Lung (tissue), 12 donors: ENCODE data around the gene ARMH1. TPM values are rescaled to one million over a fixed set of nuclear protein-coding genes. Genes with fewer than 3 reads are reported as not detected.

Experiments
- ATAC-seq: fragments of 200-7000 bp; cut with Tn5 transposase; one replicate; pipeline ENCODE4 v1.9.1; 2020; ENCODE audit warnings: moderate number of reproducible peaks; ENCODE audit not compliant: insufficient read depth, low FRiP score
- DNase-seq, 3 donors: peaks; one replicate each; pipeline ENCODE4 v3.0.0-alpha.2; 2013 to 2017
- H3K27ac ChIP-seq, 2 donors: one replicate each; pipeline ENCODE4 v1.5.1; 2013; ENCODE audit warnings: mild to moderate bottlenecking in 2 of 2, moderate library complexity in 2 of 2, control low read depth in 1 of 2, inconsistent platforms in 1 of 2, low read depth in 1 of 2, low read length in 1 of 2
- H3K27me3 ChIP-seq, 3 donors: one replicate each; pipeline ENCODE4 v1.5.1; 2013; ENCODE audit warnings: low read length in 2 of 3; ENCODE audit not compliant: control insufficient read depth in 3 of 3, insufficient read depth in 3 of 3
- H3K36me3 ChIP-seq, 4 donors: one replicate each; pipeline ENCODE4 v1.5.1; 2013; ENCODE audit warnings: low read length in 4 of 4, mild to moderate bottlenecking in 1 of 4, moderate library complexity in 1 of 4; ENCODE audit not compliant: control insufficient read depth in 4 of 4, insufficient read depth in 4 of 4
- H3K4me1 ChIP-seq, 5 donors: one replicate each; pipeline ENCODE4 v1.5.1; 2013; ENCODE audit warnings: low read length in 5 of 5, mild to moderate bottlenecking in 2 of 5, moderate library complexity in 1 of 5; ENCODE audit not compliant: control insufficient read depth in 5 of 5, insufficient read depth in 5 of 5
- H3K4me3 ChIP-seq: one replicate; pipeline ENCODE4 v1.5.1; 2013; ENCODE audit warnings: mild to moderate bottlenecking, control low read depth, moderate library complexity
- H3K9ac ChIP-seq, 2 donors: one replicate each; pipeline ENCODE4 v1.5.1; 2013; ENCODE audit warnings: low read length in 2 of 2, control low read depth in 1 of 2; ENCODE audit not compliant: insufficient read depth in 1 of 2
- H3K9me3 ChIP-seq, 4 donors: one replicate each; pipeline ENCODE4 v1.5.1; 2013; ENCODE audit warnings: low read length in 3 of 4, mild to moderate bottlenecking in 1 of 4, moderate library complexity in 1 of 4; ENCODE audit not compliant: control insufficient read depth in 4 of 4, insufficient read depth in 3 of 4
- CTCF ChIP-seq: IDR thresholded peaks from 2 replicates; pipeline ENCODE4 v1.5.1; 2012; ENCODE audit warnings: mild to moderate bottlenecking; ENCODE audit errors: control extremely low read depth, extremely low read depth
- WGBS, 2 donors: extraction: QIAGEN DNeasy Blood & Tissue Kit; methylation state at CpG; one replicate each; pipeline ENCODE4 v1.1.7; 2013; 5-methylcytosine and 5-hydroxymethylcytosine counted together
- polyA plus RNA-seq, 2 donors: library from polyadenylated mRNA; stranded (reverse); fragments of 200-250 nt; gene quantifications; one replicate each; pipeline ENCODE4 v1.2.1, GENCODE V29; 2013
- total RNA-seq, 2 donors: library from RNA; depleted of rRNA in 1 of 2; stranded (reverse); fragments of >200 nt in 1 of 2; gene quantifications; one replicate each; pipeline ENCODE4 v1.2.1, GENCODE V29; 2014 to 2021
- donor health status: control.
- donor health status: control.
- donor health status: Bipolar disorder and iron deficiency.
- donor health status: healthy.
- donor health status: DM: yes; HTN: yes; CAD: no.

The ARMH1 gene
- total and polyA plus RNA-seq, 4 donors: 9.7 to 35.3 (median 21.4) TPM

DNA sequence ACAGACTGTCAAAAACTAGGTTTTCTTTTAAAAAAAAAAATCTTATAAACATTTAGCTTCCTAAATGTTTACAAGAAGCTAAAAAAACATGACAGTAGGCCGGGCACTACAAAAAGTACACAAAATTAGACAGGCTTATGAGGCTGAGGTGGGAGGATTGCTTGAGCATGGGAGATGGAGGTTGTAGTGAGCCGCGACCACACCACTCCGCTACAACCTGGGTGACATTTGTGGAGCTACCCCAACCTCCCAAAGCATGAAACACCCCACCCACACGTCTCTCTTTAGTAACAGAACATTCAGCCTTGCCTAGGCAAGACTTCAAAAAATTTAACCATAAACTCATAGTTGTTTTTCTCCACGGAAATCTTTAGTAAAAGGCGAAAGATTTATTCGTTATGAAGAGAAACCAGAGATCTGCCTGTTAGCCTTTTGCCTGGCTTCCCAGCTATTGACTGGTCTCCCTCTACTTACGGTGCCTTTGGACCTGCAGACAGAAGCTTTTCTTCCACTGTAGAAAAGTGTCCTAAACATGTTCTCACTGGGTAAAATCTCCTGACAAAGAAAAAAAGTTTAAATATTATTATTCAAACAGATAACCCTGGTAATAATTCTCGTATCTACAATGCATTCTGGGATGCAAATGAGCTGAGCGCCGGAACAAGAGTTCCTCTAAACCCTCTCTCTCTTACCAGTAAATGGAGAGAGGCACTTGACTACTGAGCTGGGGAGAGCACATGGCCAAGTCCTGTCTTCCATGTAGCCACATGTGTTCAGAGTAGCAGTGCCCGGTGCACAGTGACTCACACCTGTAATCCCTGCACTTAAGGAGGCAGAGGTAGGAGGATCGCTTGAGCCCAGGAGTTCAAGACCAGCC, 47.2 kb downstream of the ARMH1 start:
- Histone ChIP-seq H3K9ac (no peak overlapping the region), H3K4me3 (no peak overlapping the region)
- 14 to 31% methylated on average over 14 of the region's 14 CpGs for WGBS, 2 donors

DNA sequence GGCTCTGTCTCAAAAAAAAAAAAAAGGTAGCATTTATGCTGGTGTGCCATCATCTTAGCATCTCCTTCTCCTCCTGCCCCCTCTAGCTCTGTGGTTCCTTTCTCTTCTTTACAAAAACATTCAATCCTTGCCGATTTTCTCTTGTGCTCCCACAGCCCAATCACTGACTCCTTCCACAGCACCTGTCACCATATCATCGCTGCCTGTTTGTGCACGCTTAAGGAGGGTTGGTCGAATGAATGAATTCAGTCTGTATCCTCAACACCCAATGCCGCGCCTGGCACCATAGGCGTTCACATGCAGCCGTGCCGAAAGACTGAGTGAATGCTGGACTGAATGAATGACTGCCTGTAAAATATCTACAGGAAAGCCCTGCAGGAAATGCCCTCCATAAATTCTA, 48.5 kb downstream of the ARMH1 start:
- no peaks in the 10 kb centered on the region for H3K36me3 ChIP-seq
- no peak overlapping the region for H3K9ac ChIP-seq
- TF ChIP-seq CTCF: no peak
- H3K27ac ChIP-seq: no peak overlapping the region
- no peaks in the 10 kb centered on the region for H3K9me3 ChIP-seq
- H3K4me3 ChIP-seq: no peak overlapping the region
- no peaks in the 10 kb centered on the region for H3K27me3 ChIP-seq
- DNase-seq (no peak), ATAC-seq (no peak)
- peaks cover 0 to 2% (median 1%) of the 10 kb centered on the region in 5 donors for H3K4me1 ChIP-seq
- 37 to 66% methylated on average over 9 of the region's 9 CpGs for WGBS, 2 donors

More for the DNA sequence above, 47.2 kb downstream of the ARMH1 start:
- Histone ChIP-seq H3K9me3 (no peaks in the 10 kb centered on the region), H3K27ac (peak overlapping the region in 1 of 2 donors; percentile 68), H3K4me1 (peaks cover 0 to 12% (median 1%) of the 10 kb centered on the region in 5 donors), H3K27me3 (no peaks in the 10 kb centered on the region), H3K36me3 (no peaks in the 10 kb centered on the region)
- ATAC-seq (peak; percentile 88), DNase-seq (peak; percentile 63 to 89 (median 86))
- TF ChIP-seq CTCF: no peak

- Histone ChIP-seq H3K4me3 (no peak overlapping the region), H3K9me3 (no peaks in the 10 kb centered on the region), H3K36me3 (no peaks in the 10 kb centered on the region), H3K9ac (no peak overlapping the region), H3K4me1 (peaks cover 0 to 1% (median 0%) of the 10 kb centered on the region in 5 donors), H3K27me3 (no peaks in the 10 kb centered on the region), H3K27ac (no peak overlapping the region)
- no peak for TF ChIP-seq CTCF
- 40 to 69% methylated on average over 28 of the region's 28 CpGs for WGBS, 2 donors
- ATAC-seq (no peak), DNase-seq (no peak)
Observed at GRCh38 chr1:44723496-44724295, 49.2 kb downstream of the ARMH1 start.
